Measurements from ENCODE around the gene SEPTIN8. TPM values are rescaled to one million over a fixed set of nuclear protein-coding genes. Genes with fewer than 3 reads are reported as not detected.

The SEPTIN8 gene
- total and polyA plus RNA-seq, 2 of the 8 experiments (the other 6 are each of a cell fraction or from before 2014, with no cell fraction given), result 21.2 to 33.0 TPM

DNA sequence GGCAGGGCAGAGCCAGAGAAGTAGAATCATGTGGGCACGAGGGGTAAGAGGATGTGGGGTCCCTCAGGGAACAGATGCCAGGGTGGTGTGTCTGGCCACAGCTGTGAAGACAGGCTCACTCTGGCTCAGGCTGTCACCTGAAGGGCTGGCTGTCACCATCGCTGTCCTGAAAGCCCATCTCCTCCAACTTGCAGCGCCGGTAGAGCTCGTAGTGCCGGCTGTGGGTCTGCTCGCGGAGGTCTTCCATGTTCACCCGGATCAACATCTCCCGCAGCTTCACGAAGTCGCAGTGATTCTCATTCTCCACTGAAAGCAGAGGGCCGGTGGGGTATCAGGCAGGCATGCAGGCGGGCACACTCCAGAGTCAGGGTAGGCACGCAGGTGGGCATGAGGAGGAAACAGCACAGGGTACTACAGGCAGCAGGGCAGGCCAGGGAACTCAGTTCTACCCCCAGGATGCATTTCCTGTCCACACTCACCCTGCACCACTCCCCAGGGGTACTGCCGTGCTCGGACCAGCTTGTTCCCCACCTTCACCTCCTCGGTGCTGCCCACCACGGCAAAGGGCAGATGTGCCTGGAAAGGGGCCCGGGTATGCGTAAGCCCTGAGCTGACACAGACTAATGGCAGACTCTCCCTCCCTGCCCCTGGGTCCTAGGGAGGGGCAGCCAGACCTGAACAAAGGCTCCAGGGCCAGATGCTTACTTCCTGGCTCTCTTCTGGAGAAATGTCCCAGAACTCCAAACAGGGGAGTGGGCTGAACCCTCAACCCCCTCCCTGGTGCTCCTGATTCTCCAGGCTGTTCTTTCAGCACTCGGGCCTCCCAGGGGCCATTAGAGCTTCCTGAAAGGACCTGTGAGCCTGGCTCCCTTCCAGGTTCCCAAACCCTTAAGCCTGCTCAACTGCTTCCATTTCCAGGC is 15.5 kb downstream of the SEPTIN8 start:
- H3K9ac ChIP-seq (replicated peaks in 1 of 4; ENCODE audit: extremely low read depth in 1 of 4, low read depth in 3 of 4, low read length in 3 of 4), result no peak overlapping the region
- 87% methylated on average over 22 of the region's 22 CpGs; no CpG with 5 or more reads in 1 of the 2 experiments for WGBS, 2 experiments (ENCODE audit: extremely low coverage in 1 of 2, insufficient coverage in 1 of 2, insufficient read length in 1 of 2, insufficient replicate concordance in 2 of 2, low coverage in 1 of 2, low lambda C conversion rate in 2 of 2, missing lambda C conversion rate in 1 of 2)
- no peak for TF ChIP-seq SRF (IDR thresholded peaks at IDR 0.05; ENCODE audit: low read depth, low read length)
- TF ChIP-seq TBP (IDR thresholded peaks at IDR 0.05; ENCODE audit: low read depth, low read length), result no peak
- TF ChIP-seq JUND (IDR thresholded peaks at IDR 0.05; ENCODE audit: low read length), result no peak
- TF ChIP-seq CHD2 (IDR thresholded peaks at IDR 0.05; ENCODE audit: low read length), result no peak
- TF ChIP-seq ZNF274 (IDR thresholded peaks at IDR 0.05; ENCODE audit: borderline replicate concordance, extremely low read depth, low read length), result no peak
- no peak for TF ChIP-seq TAF1 (IDR thresholded peaks at IDR 0.05; ENCODE audit: low read depth, low read length)
- no peak for TF ChIP-seq JUN (IDR thresholded peaks at IDR 0.05; ENCODE audit: low read depth, low read length)
- no peak for TF ChIP-seq RAD21 (IDR thresholded peaks at IDR 0.05 in 1 of 2, conservative IDR thresholded peaks at IDR 0.05 in 1 of 2; ENCODE audit: low read depth in 2 of 2, low read length in 2 of 2)
- no peak for TF ChIP-seq RFX5 (IDR thresholded peaks at IDR 0.05; ENCODE audit: borderline replicate concordance, low read depth, low read length)
- TF ChIP-seq EZH2 (IDR thresholded peaks at IDR 0.05; ENCODE audit: low read depth, low read length, severe bottlenecking), result no peak
- no peak for TF ChIP-seq BCL11A (IDR thresholded peaks at IDR 0.05; ENCODE audit: low read depth in 2 of 2, low read length in 2 of 2)
- TF ChIP-seq RXRA (IDR thresholded peaks at IDR 0.05; ENCODE audit: insufficient read depth, low read depth, low read length), result no peak

More for the DNA sequence above, 15.5 kb downstream of the SEPTIN8 start:
- Histone ChIP-seq H3K18ac (ENCODE audit: extremely low read depth, low read length) (no peak overlapping the region), H3K4ac (replicated peaks; ENCODE audit: insufficient read length, low read depth, low read length) (no peak overlapping the region), H2BK20ac (ENCODE audit: low read length) (no peak overlapping the region), H3K79me1 (ENCODE audit: low read depth, low read length) (no peaks in the 10 kb centered on the region), H4K5ac (ENCODE audit: insufficient read length, low read depth, low read length) (no peak overlapping the region), H3K56ac (replicated peaks; ENCODE audit: insufficient read length, low read depth, low read length) (no peak overlapping the region), H3K9me3 (ENCODE audit: insufficient read depth in 2 of 2, low read depth in 1 of 2, low read length in 1 of 2) (no peaks in the 10 kb centered on the region), H3K27ac (ENCODE audit: low read depth, low read length) (no peak overlapping the region), H2AFZ (ENCODE audit: low read length) (no peak overlapping the region), H2BK12ac (ENCODE audit: low read depth, low read length) (no peak overlapping the region), H3K14ac (ENCODE audit: insufficient read length) (no peak overlapping the region), H3K79me2 (ENCODE audit: control insufficient read depth in 1 of 2, insufficient read depth in 2 of 2, low read length in 2 of 2) (no peaks in the 10 kb centered on the region), H4K8ac (ENCODE audit: extremely low read depth, insufficient read depth, low read length) (no peak overlapping the region), H2BK5ac (ENCODE audit: low read depth, low read length) (no peak overlapping the region), H3K4me1 (replicated peaks in 1 of 4; ENCODE audit: control insufficient read depth in 3 of 4, insufficient read depth in 4 of 4, low read length in 3 of 4) (no peaks in the 10 kb centered on the region), H3K23me2 (ENCODE audit: low read depth, low read length) (no peaks in the 10 kb centered on the region), H2BK15ac (ENCODE audit: low read length) (no peak overlapping the region), H4K91ac (replicated peaks; ENCODE audit: insufficient read length, low read length) (no peak overlapping the region), H3K36me3 (ENCODE audit: control insufficient read depth in 2 of 4, insufficient read depth in 4 of 4, low read length in 3 of 4) (peaks cover 0 to 3% (median 0%) of the 10 kb centered on the region in 4 experiments; a peak in 3 of 8 replicates), H2AK5ac (ENCODE audit: low read depth, low read length) (no peak overlapping the region), H2BK120ac (replicated peaks; ENCODE audit: low read depth, low read length) (no peak overlapping the region), H3K27me3 (replicated peaks in 1 of 4; ENCODE audit: control insufficient read depth in 3 of 4, extremely low read depth in 1 of 4, insufficient read depth in 3 of 4, low read length in 3 of 4) (no peaks in the 10 kb centered on the region), H3K4me2 (ENCODE audit: insufficient read depth in 1 of 2, low read depth in 2 of 2, low read length in 2 of 2) (no peak overlapping the region), H4K20me1 (replicated peaks in 1 of 2; ENCODE audit: control insufficient read depth in 1 of 2, insufficient read depth in 2 of 2, low read length in 2 of 2) (peaks cover 0 to 7% of the 10 kb centered on the region in 2 experiments), H3K4me3 (ENCODE audit: extremely low read depth in 1 of 4, insufficient read depth in 2 of 4, low read depth in 3 of 4, low read length in 4 of 4) (no peak overlapping the region), H3K23ac (ENCODE audit: insufficient read length) (no peak overlapping the region)
- no peak for DNase-seq (ENCODE audit: low read depth in 1 of 2, low spot score in 2 of 2)
- ChIA-PET CTCF (ENCODE audit: partially characterized antibody) (interaction anchor here (0.8 to 18.2 kb wide), 8 partner anchors 6 to 235 kb away, joined by 3 to 322 read pairs (median 6); partner anchors contain the start of genes CCNI2, SEPTIN8 and SHROOM1), POLR2A (ENCODE audit: partially characterized antibody) (interaction anchor here (0.9 to 2.0 kb wide), 5 partner anchors 10 to 205 kb away, joined by 3 to 5 read pairs (median 3); partner anchors contain the start of genes CCNI2 and RAD50)
- no peak for FAIRE-seq

Data from H1 (cell line).